Right lung (tissue), 5 donors: ENCODE data around the gene APOBEC2. TPM values are rescaled to one million over a fixed set of nuclear protein-coding genes. Genes with fewer than 3 reads are reported as not detected.
A peak's percentile ranks its signal among the peaks of the same experiment; 100 is the strongest.

Experiments
- DNase-seq, 2 donors: peaks; one replicate each; pipeline ENCODE4 v3.0.0-alpha.2; 2013
- polyA plus RNA-seq, 5 donors: library from polyadenylated mRNA; unstranded; fragments of 120-200 nt; gene quantifications; one replicate each; pipeline versions ENCODE4 v1.2.1 to v1.2.3, GENCODE V29; 2013; ENCODE audit warnings: inconsistent platforms in 1 of 5, low replicate concordance in 1 of 5; ENCODE audit not compliant: insufficient read length in 5 of 5, insufficient read depth in 1 of 5

The APOBEC2 gene
- polyA plus RNA-seq, 5 donors = 0.61 to 20.8 (median 0.69) TPM

- no peak for DNase-seq
These were observed 15.7 kb upstream of the APOBEC2 start for GRCh38 chr6:41037107-41037900.

GRCh38 chr6:41038205-41038604 lies 14.8 kb upstream of the APOBEC2 start:
- DNase-seq = no peak

- DNase-seq = peak in 1 of 2 donors; percentile 12
These were observed 13.7 kb upstream of the APOBEC2 start, which contains the start of gene UNC5CL for GRCh38 chr6:41039060-41039998. Gene UNC5CL (minus strand): TSS chr6:41039221. CDS start chr6:41035074, 4,147 bp downstream.

GRCh38 chr6:41040101-41040939 lies 12.7 kb upstream of the APOBEC2 start:
- DNase-seq = no peak

- DNase-seq = no peak
These were observed 12.0 kb upstream of the APOBEC2 start for GRCh38 chr6:41040940-41041536.

- DNase-seq = no peak
These were observed 10.6 kb upstream of the APOBEC2 start, which contains the start of gene TSPO2 for GRCh38 chr6:41042226-41043055. Gene TSPO2 (plus strand): TSS chr6:41042467. CDS start chr6:41042986, 519 bp downstream.

GRCh38 chr6:41043151-41043550 lies 9.9 kb upstream of the APOBEC2 start:
- no peak for DNase-seq

GRCh38 chr6:41045664-41046063 lies 7.3 kb upstream of the APOBEC2 start:
- DNase-seq = no peak

- DNase-seq = no peak
These were observed 6.9 kb upstream of the APOBEC2 start for GRCh38 chr6:41046084-41046483.

- no peak for DNase-seq
These were observed 5.7 kb upstream of the APOBEC2 start for GRCh38 chr6:41047306-41047705.

- no peak for DNase-seq
These were observed 5.0 kb upstream of the APOBEC2 start for GRCh38 chr6:41047745-41048732.

GRCh38 chr6:41049521-41049920 lies 3.5 kb upstream of the APOBEC2 start:
- DNase-seq = no peak

GRCh38 chr6:41049955-41050354 lies 3.0 kb upstream of the APOBEC2 start:
- no peak for DNase-seq

GRCh38 chr6:41050536-41050935 lies 2.5 kb upstream of the APOBEC2 start:
- no peak for DNase-seq

- DNase-seq = no peak
These were observed 1.1 kb upstream of the APOBEC2 start for GRCh38 chr6:41051873-41052272.

- DNase-seq = no peak
These were observed 1.5 kb downstream of the APOBEC2 start for GRCh38 chr6:41054511-41054910.

- DNase-seq = no peak
These were observed 2.1 kb downstream of the APOBEC2 start for GRCh38 chr6:41055149-41055548.

- no peak for DNase-seq
These were observed 3.9 kb downstream of the APOBEC2 start for GRCh38 chr6:41056768-41057490.
